A673 (cell line): ENCODE results near the gene ATP6V1G3.

ENCODE experiments used
- CTCF ChIP-seq: fragments of 300-800, 200-600 bp; sonication (generic); conservative IDR thresholded peaks from 2 replicates; pipeline ENCODE4 v1.5.1; 2017; ENCODE audit warnings: low read depth, mild to moderate bottlenecking, antibody characterized with exemption, low read length, moderate library complexity, mixed read lengths
- EZH2 ChIP-seq: fragments of 200-600 bp; sonication (generic); IDR thresholded peaks from 2 replicates; pipeline ENCODE4 v1.6.1; 2017; ENCODE audit warnings: borderline replicate concordance, low read depth, mild to moderate bottlenecking, mixed read lengths, antibody characterized with exemption, low read length; ENCODE audit not compliant: poor library complexity, severe bottlenecking

DNA sequence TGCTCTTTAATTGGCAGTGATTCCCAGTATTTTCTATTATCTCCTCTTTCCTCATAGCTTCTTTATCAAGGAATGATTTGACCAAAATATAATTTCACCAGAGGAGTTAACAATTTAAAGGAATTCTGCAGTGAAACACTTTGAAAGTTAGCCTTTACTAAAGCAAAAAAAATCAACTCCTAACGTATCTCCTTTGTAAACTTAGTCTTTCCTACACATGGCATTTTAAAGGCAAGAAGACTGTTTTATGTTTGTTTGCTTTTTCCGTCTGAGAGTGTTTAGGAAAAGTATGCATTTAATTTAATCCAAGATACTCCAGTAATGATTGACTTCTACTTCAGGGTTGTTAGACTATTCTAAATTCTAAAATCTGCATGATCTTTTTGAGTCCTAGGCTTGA lies 15.9 kb downstream of the ATP6V1G3 start:
- TF ChIP-seq CTCF (no peak), EZH2 (no peak)
